ENCODE measurements around the gene CARNS1. TPM values are rescaled to one million over a fixed set of nuclear protein-coding genes. Genes with fewer than 3 reads are reported as not detected.

CARNS1 gene
- total and polyA plus RNA-seq, 2 of the 13 experiments (the other 11 are each of a cell fraction or from before 2014, with no cell fraction given): not detected

- TF ChIP-seq, protein P1, sequence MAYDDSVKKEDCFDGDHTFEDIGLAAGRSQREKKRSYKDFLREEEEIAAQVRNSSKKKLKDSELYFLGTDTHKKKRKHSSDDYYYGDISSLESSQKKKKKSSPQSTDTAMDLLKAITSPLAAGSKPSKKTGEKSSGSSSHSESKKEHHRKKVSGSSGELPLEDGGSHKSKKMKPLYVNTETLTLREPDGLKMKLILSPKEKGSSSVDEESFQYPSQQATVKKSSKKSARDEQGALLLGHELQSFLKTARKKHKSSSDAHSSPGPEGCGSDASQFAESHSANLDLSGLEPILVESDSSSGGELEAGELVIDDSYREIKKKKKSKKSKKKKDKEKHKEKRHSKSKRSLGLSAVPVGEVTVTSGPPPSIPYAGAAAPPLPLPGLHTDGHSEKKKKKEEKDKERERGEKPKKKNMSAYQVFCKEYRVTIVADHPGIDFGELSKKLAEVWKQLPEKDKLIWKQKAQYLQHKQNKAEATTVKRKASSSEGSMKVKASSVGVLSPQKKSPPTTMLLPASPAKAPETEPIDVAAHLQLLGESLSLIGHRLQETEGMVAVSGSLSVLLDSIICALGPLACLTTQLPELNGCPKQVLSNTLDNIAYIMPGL (CRISPR knock-in tag; IDR thresholded peaks at IDR 0.05; ENCODE audit: borderline replicate concordance in 1 of 2, low read depth in 1 of 2): peak; percentile 69 to 82; a peak in 3 of 4 replicates
- TF ChIP-seq CTCF (CRISPR knock-in tag; IDR thresholded peaks at IDR 0.05): peak; percentile 90
- TF ChIP-seq SATB2 (CRISPR knock-in tag; IDR thresholded peaks at IDR 0.05): 0 out of 2 replicates have a peak, but pooled peaks have one; percentile 31
- TF ChIP-seq MIXL1 (CRISPR knock-in tag; IDR thresholded peaks at IDR 0.05): no peak
- TF ChIP-seq, protein P2, sequence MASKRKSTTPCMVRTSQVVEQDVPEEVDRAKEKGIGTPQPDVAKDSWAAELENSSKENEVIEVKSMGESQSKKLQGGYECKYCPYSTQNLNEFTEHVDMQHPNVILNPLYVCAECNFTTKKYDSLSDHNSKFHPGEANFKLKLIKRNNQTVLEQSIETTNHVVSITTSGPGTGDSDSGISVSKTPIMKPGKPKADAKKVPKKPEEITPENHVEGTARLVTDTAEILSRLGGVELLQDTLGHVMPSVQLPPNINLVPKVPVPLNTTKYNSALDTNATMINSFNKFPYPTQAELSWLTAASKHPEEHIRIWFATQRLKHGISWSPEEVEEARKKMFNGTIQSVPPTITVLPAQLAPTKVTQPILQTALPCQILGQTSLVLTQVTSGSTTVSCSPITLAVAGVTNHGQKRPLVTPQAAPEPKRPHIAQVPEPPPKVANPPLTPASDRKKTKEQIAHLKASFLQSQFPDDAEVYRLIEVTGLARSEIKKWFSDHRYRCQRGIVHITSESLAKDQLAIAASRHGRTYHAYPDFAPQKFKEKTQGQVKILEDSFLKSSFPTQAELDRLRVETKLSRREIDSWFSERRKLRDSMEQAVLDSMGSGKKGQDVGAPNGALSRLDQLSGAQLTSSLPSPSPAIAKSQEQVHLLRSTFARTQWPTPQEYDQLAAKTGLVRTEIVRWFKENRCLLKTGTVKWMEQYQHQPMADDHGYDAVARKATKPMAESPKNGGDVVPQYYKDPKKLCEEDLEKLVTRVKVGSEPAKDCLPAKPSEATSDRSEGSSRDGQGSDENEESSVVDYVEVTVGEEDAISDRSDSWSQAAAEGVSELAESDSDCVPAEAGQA (IDR thresholded peaks at IDR 0.05; ENCODE audit: low read depth): no peak; the same call in 1 of the 2 replicates
- TF ChIP-seq, protein P2 (CRISPR knock-in tag; IDR thresholded peaks at IDR 0.05; ENCODE audit: borderline replicate concordance): no peak
- TF ChIP-seq DMAP1 (CRISPR knock-in tag; IDR thresholded peaks at IDR 0.05): peak; percentile 55
- TF ChIP-seq PRPF4 (IDR thresholded peaks at IDR 0.05; ENCODE audit: low read depth, low read length, poor library complexity, severe bottlenecking): no peak
- peak; percentile 83; the same call in 1 of the 2 replicates for TF ChIP-seq ZFP36L1 (CRISPR knock-in tag; IDR thresholded peaks at IDR 0.05)
- no peak for TF ChIP-seq ZBTB8A (CRISPR knock-in tag; IDR thresholded peaks at IDR 0.05; ENCODE audit: borderline replicate concordance, low read depth)
- peak; percentile 59; the same call in 1 of the 2 replicates for TF ChIP-seq NKX3-1 (CRISPR knock-in tag; IDR thresholded peaks at IDR 0.05)
- no peak for TF ChIP-seq SIX1 (CRISPR knock-in tag; IDR thresholded peaks at IDR 0.05; ENCODE audit: borderline replicate concordance)
- peak; percentile 89 for TF ChIP-seq RAD21 (CRISPR knock-in tag; IDR thresholded peaks at IDR 0.05)
- TF ChIP-seq RFX3 (CRISPR knock-in tag; IDR thresholded peaks at IDR 0.05): no peak
- TF ChIP-seq, protein P3, sequence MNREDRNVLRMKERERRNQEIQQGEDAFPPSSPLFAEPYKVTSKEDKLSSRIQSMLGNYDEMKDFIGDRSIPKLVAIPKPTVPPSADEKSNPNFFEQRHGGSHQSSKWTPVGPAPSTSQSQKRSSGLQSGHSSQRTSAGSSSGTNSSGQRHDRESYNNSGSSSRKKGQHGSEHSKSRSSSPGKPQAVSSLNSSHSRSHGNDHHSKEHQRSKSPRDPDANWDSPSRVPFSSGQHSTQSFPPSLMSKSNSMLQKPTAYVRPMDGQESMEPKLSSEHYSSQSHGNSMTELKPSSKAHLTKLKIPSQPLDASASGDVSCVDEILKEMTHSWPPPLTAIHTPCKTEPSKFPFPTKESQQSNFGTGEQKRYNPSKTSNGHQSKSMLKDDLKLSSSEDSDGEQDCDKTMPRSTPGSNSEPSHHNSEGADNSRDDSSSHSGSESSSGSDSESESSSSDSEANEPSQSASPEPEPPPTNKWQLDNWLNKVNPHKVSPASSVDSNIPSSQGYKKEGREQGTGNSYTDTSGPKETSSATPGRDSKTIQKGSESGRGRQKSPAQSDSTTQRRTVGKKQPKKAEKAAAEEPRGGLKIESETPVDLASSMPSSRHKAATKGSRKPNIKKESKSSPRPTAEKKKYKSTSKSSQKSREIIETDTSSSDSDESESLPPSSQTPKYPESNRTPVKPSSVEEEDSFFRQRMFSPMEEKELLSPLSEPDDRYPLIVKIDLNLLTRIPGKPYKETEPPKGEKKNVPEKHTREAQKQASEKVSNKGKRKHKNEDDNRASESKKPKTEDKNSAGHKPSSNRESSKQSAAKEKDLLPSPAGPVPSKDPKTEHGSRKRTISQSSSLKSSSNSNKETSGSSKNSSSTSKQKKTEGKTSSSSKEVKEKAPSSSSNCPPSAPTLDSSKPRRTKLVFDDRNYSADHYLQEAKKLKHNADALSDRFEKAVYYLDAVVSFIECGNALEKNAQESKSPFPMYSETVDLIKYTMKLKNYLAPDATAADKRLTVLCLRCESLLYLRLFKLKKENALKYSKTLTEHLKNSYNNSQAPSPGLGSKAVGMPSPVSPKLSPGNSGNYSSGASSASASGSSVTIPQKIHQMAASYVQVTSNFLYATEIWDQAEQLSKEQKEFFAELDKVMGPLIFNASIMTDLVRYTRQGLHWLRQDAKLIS (CRISPR knock-in tag; IDR thresholded peaks at IDR 0.05): no peak
- TF ChIP-seq ZFX (CRISPR knock-in tag; IDR thresholded peaks at IDR 0.05; ENCODE audit: low read depth): peak; percentile 82
Observed at GRCh38 chr11:67468759-67469507, 53.5 kb downstream of the CARNS1 start, which contains the start of gene TMEM134 (continued).
